ENCODE results near the gene FAF1. TPM values are rescaled to one million over a fixed set of nuclear protein-coding genes. Genes with fewer than 3 reads are reported as not detected.

Gene FAF1
- polyA plus RNA-seq, 1 of the 3 experiments (the other 2 are of a cell fraction), result 8.7 TPM

GRCh38 chr1:50665413-50665812, 294.7 kb downstream of the FAF1 start:
- Histone ChIP-seq H3F3A (replicated peaks; ENCODE audit: insufficient read depth) (peaks cover 3% of the 10 kb centered on the region), H3K4me2 (no peak overlapping the region), H3K4me3 (ENCODE audit: low read depth in 2 of 2, low read length in 1 of 2) (no peak overlapping the region), H3K9ac (no peak overlapping the region), H3K27ac (ENCODE audit: low read depth in 2 of 2, low read length in 1 of 2) (no peak overlapping the region), H2AFZ (ENCODE audit: low read depth) (no peak overlapping the region), H3K27me3 (ENCODE audit: insufficient read depth) (no peaks in the 10 kb centered on the region), H3K4me1 (ENCODE audit: control insufficient read depth in 1 of 2, insufficient read depth in 2 of 2, low read depth in 1 of 2, low read length in 1 of 2) (peaks cover 0 to 22% of the 10 kb centered on the region in 2 experiments; a peak in 3 of 4 replicates), H3K36me3 (replicated peaks in 1 of 2; ENCODE audit: control insufficient read depth in 1 of 2, insufficient read depth in 2 of 2, low read length in 1 of 2) (no peaks in the 10 kb centered on the region), H3K9me3 (no peaks in the 10 kb centered on the region), H4K20me1 (ENCODE audit: insufficient read depth) (no peaks in the 10 kb centered on the region), H3K79me2 (ENCODE audit: insufficient read depth) (no peaks in the 10 kb centered on the region), H3K9me2 (no peaks in the 10 kb centered on the region)
- CTCF ChIA-PET, result interaction anchor here (1.5 kb wide), 1 partner anchor 39 kb away, joined by 4 read pairs; no protein-coding TSS in a partner anchor
- POLR2A ChIA-PET, result no interaction called here
- 95% methylated on average over 2 of the region's 2 CpGs for WGBS (ENCODE audit: low lambda C conversion rate)
- DNase-seq, result no peak
- TF ChIP-seq IRF3 (IDR thresholded peaks at IDR 0.05; ENCODE audit: low read depth, low read length) (no peak), REST (IDR thresholded peaks at IDR 0.05; ENCODE audit: low read depth, low read length) (no peak), MXI1 (IDR thresholded peaks at IDR 0.05; ENCODE audit: low read depth, low read length) (no peak), SMC3 (IDR thresholded peaks at IDR 0.05; ENCODE audit: low read depth, low read length) (no peak), POLR2AphosphoS5 (IDR thresholded peaks at IDR 0.05; ENCODE audit: low read depth, low read length) (no peak)
- TF ChIP-seq, protein P1, sequence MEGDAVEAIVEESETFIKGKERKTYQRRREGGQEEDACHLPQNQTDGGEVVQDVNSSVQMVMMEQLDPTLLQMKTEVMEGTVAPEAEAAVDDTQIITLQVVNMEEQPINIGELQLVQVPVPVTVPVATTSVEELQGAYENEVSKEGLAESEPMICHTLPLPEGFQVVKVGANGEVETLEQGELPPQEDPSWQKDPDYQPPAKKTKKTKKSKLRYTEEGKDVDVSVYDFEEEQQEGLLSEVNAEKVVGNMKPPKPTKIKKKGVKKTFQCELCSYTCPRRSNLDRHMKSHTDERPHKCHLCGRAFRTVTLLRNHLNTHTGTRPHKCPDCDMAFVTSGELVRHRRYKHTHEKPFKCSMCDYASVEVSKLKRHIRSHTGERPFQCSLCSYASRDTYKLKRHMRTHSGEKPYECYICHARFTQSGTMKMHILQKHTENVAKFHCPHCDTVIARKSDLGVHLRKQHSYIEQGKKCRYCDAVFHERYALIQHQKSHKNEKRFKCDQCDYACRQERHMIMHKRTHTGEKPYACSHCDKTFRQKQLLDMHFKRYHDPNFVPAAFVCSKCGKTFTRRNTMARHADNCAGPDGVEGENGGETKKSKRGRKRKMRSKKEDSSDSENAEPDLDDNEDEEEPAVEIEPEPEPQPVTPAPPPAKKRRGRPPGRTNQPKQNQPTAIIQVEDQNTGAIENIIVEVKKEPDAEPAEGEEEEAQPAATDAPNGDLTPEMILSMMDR (IDR thresholded peaks at IDR 0.05), result no peak

- Histone ChIP-seq H3K9me3 (no peaks in the 10 kb centered on the region), H3K4me3 (ENCODE audit: low read depth in 2 of 2, low read length in 1 of 2) (no peak overlapping the region), H3K9me2 (no peaks in the 10 kb centered on the region), H3K36me3 (replicated peaks in 1 of 2; ENCODE audit: control insufficient read depth in 1 of 2, insufficient read depth in 2 of 2, low read length in 1 of 2) (no peaks in the 10 kb centered on the region), H3K4me2 (no peak overlapping the region), H3K9ac (no peak overlapping the region), H3K79me2 (ENCODE audit: insufficient read depth) (no peaks in the 10 kb centered on the region), H3K27ac (ENCODE audit: low read depth in 2 of 2, low read length in 1 of 2) (no peak overlapping the region), H4K20me1 (ENCODE audit: insufficient read depth) (no peaks in the 10 kb centered on the region), H2AFZ (ENCODE audit: low read depth) (no peak overlapping the region), H3F3A (replicated peaks; ENCODE audit: insufficient read depth) (no peaks in the 10 kb centered on the region), H3K4me1 (ENCODE audit: control insufficient read depth in 1 of 2, insufficient read depth in 2 of 2, low read depth in 1 of 2, low read length in 1 of 2) (peaks cover 0 to 6% of the 10 kb centered on the region in 2 experiments; a peak in 3 of 4 replicates), H3K27me3 (ENCODE audit: insufficient read depth) (no peaks in the 10 kb centered on the region)
- no peak for DNase-seq
- POLR2A ChIA-PET, result no interaction called here
- 95% methylated on average over 5 of the region's 5 CpGs for WGBS (ENCODE audit: low lambda C conversion rate)
- CTCF ChIA-PET, result no interaction called here
- TF ChIP-seq RCOR1 (IDR thresholded peaks at IDR 0.05; ENCODE audit: low read length) (no peak), POLR2AphosphoS5 (IDR thresholded peaks at IDR 0.05; ENCODE audit: low read depth, low read length) (no peak), GATA2 (CRISPR knock-in tag; IDR thresholded peaks at IDR 0.05) (no peak), FOXJ3 (CRISPR knock-in tag; IDR thresholded peaks at IDR 0.05) (no peak), FOXM1 (IDR thresholded peaks at IDR 0.05; ENCODE audit: low read depth) (no peak), GABPA (IDR thresholded peaks at IDR 0.05; ENCODE audit: low read depth) (no peak), TCF12 (IDR thresholded peaks at IDR 0.05) (no peak), RFX5 (IDR thresholded peaks at IDR 0.05; ENCODE audit: low read length) (no peak), SMC3 (IDR thresholded peaks at IDR 0.05; ENCODE audit: low read depth, low read length) (no peak), YY1 (IDR thresholded peaks at IDR 0.05; ENCODE audit: low read depth) (no peak), TAF1 (IDR thresholded peaks at IDR 0.05; ENCODE audit: borderline replicate concordance, low read depth, low read length) (no peak), FOSL2 (IDR thresholded peaks at IDR 0.05; ENCODE audit: borderline replicate concordance, low read depth) (no peak), TEAD4 (IDR thresholded peaks at IDR 0.05; ENCODE audit: borderline replicate concordance, insufficient read depth) (no peak), JUND (IDR thresholded peaks at IDR 0.05) (no peak)
- TF ChIP-seq, protein P2, sequence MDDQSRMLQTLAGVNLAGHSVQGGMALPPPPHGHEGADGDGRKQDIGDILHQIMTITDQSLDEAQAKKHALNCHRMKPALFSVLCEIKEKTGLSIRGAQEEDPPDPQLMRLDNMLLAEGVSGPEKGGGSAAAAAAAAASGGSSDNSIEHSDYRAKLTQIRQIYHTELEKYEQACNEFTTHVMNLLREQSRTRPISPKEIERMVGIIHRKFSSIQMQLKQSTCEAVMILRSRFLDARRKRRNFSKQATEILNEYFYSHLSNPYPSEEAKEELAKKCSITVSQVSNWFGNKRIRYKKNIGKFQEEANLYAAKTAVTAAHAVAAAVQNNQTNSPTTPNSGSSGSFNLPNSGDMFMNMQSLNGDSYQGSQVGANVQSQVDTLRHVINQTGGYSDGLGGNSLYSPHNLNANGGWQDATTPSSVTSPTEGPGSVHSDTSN (IDR thresholded peaks at IDR 0.05), result no peak
- TF ChIP-seq, protein P3, sequence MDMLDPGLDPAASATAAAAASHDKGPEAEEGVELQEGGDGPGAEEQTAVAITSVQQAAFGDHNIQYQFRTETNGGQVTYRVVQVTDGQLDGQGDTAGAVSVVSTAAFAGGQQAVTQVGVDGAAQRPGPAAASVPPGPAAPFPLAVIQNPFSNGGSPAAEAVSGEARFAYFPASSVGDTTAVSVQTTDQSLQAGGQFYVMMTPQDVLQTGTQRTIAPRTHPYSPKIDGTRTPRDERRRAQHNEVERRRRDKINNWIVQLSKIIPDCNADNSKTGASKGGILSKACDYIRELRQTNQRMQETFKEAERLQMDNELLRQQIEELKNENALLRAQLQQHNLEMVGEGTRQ (IDR thresholded peaks at IDR 0.05; ENCODE audit: borderline replicate concordance, low read depth, low read length), result no peak
- TF ChIP-seq, protein P4, sequence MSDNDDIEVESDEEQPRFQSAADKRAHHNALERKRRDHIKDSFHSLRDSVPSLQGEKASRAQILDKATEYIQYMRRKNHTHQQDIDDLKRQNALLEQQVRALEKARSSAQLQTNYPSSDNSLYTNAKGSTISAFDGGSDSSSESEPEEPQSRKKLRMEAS (IDR thresholded peaks at IDR 0.05; ENCODE audit: low read depth), result no peak
Observed at GRCh38 chr1:50661626-50662025, 298.4 kb downstream of the FAF1 start.
